ENCODE results near the gene FAM156B.
"Not testable (repeated sequence)": the region's sequence is repeated elsewhere in the genome, so short reads cannot be mapped to it uniquely, and the experiment has no call there.

The FAM156B gene

DNA sequence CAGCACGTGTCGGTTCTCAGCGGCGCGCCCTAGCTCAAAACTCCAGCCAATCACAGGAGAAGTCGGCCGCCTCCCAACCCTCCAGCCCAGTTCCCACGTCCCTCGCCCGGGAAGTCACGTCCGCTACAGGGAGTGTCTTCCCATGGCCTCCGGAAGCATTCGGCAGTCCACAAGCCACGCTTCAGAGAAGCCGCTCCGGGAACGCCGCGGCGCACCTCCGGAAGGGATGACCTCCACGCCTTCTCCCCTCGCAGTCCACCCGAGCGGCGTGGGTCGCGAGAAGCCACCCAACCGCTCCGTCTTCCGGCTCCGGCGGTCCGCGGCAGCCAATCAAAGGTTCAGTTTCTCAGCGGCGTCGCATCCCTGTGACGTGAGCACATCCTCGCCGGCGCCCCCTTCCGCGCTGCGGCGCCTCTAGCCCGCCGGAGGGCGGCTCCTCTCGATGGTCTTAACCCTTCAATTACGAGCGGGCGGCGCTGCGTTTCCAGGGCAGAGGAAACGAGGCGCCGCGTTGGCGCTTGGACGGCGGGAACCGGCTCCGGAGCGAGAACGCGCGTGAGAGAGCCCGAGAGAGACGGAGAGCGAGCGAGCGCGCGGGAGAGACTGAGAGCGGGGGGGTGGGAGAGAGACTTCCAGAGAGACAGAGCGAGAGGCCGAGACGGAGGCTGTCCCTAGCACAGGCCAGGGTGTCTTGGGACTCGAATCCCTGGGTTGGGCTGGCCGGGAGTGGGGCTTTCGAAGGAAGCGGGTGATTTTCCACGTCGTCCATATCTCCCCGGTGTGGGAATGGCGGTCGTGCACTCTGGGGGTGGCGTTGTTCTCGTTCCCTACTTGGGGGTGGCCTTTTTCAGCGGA, at the start of gene FAM156B:
TSS of gene FAM156B (plus strand) at position 476 of the 855 bp plus-strand sequence. CDS start 9,896 bp downstream, outside the sequence.
- not testable (repeated sequence) for FAIRE-seq

GRCh38 chrX:52852110-52852860, 44.8 kb upstream of the FAM156B start:
- no peak for FAIRE-seq

DNA sequence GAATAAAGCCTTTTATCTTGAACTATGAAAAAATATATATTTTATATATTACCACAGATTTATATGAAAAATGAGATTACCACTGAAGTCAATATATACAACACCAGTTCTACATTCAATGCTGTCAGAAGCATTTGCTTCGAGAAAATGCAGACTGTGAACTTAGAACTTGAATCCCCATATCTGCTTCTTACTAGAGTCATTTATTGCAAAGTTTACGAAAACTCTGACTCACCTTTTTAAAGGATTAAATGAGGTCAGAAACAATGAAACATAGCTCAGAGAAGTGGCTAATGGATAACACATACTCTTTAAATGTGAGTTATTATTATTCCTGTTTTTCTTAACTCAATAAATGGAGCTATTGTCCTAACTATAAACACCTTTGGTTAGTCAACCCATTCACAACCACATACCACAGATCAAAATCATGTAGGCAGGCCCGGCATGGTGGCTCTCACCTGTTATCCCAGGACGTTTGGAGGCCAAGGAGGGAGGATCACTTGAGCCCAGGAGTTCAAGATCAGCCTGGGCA, 40.1 kb upstream of the FAM156B start:
- not testable (repeated sequence) for FAIRE-seq

DNA sequence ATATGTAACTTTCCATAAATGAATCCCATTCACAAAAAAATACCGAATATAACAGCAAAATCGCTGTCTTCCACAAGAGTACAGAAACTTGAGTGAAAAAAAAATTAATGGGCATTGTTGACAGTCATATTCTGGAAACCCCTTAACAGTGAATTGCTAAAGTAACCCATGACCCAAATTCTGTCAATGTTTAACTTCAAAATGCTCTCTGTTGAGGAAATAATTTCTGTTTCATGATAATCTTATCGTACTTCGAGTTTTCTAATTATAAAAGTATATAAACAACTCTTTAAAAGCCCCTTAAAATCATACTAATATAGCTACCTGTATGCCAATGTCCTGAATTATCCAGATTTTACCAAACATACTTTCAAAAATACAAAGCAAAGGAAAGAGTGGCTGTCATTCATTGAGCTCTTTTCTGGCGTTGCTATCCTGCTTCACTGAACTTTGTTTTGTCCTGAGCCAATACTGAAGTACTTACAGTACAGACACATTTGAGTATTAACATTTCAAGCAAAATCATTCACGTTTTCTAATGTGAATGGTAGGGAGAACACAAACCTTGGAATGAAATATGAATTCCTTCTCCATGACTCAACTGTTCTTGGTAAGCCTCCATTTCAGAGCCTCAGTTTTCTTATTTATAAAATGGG, 31.7 kb upstream of the FAM156B start:
- FAIRE-seq: no peak

DNA sequence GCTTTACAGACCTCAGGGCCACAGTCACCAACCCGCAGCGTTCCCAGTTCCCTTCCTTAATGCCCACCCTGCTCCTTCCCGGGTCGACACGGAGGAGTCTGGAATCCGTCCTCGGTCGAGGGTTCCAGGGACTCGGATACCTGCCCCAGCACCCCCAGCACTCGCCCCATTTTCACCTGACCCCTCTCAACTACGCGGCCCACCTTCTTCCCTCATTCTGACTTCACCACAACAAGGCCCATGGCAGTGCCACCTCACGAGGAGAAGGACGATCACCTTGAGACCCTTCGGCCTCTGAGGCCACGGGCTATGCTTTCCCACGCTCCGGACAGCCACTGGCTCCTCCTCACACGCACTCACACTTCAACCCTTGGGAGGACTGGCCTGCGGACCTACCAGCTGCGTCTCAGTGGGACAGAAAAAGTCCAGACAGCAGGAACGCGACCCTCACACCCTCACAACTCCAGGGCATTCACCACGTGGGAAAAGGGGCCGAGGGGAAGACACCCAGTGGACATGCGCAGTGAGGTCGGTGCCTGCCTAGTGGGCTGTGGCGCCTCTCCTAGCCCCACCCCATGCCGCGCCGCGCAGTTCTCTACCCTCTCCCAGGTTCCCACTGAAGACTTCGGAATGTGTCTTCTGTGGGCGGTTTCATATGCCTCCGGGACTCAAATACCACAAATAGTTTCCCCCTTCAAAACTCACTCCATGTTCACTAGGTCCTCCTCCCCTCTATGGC, 29.4 kb upstream of the FAM156B start, which contains the start of gene XAGE3:
TSS of gene XAGE3 (minus strand) at position 474 of the 739 bp plus-strand sequence. CDS start 950 bp downstream, outside the sequence.
- FAIRE-seq: no peak

DNA sequence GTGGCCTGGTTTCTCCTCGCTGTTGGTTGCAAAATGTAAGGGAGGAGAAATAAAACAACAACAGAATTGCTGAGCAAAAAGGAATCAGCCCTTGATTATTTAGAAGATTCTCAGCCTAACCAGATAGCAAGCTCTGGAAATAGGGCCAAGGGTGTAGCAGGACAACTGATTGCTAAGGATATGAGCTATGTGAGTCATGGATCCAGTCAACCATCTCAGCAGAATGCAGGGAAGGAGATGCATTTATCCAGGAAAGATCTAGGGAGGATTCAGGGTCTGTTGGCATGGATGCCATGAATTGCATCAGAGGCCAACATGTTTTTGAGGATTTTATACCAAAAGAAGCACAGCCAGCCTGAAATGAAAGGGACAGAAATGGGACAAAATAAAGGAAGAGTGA, 27.1 kb upstream of the FAM156B start:
- FAIRE-seq: no peak

DNA sequence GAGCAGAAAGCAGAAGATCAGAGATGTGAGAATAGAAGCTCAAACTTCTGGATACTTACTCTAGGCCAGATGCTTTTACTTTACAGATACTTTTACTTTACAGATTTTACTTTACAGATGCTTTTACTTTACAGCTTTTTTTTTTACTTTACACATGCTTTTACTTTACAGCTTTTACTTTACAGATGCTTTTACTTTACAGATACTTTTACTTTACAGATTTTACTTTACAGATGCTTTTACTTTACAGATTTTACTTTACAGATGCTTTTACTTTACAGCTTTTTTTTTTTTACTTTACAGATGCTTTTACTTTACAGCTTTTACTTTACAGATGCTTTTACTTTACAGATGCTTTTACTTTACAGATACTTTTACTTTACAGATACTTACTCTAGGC, 23.3 kb upstream of the FAM156B start:
- not testable (repeated sequence) for FAIRE-seq

DNA sequence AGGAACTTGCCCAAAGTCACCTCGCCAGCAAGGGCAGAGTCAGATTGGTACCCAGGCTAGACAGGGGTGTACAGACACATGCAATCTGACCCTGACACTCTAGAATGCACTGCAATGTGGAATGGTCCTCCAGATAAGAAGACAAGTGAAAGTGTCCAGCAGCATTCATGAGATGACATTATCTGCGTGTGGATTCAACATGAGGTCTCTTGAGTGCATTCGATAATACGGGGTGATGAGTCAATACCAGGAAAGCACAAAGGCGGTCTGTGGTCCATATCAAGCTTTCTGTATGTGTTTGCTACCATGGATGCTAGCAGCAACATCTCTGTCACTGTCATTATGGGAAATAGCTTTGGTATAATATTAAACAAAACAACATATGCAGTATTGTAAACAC, 22.5 kb upstream of the FAM156B start:
- no peak for FAIRE-seq

- FAIRE-seq: not testable (repeated sequence)
Measured at GRCh38 chrX:52875436-52875835, 21.7 kb upstream of the FAM156B start.

DNA sequence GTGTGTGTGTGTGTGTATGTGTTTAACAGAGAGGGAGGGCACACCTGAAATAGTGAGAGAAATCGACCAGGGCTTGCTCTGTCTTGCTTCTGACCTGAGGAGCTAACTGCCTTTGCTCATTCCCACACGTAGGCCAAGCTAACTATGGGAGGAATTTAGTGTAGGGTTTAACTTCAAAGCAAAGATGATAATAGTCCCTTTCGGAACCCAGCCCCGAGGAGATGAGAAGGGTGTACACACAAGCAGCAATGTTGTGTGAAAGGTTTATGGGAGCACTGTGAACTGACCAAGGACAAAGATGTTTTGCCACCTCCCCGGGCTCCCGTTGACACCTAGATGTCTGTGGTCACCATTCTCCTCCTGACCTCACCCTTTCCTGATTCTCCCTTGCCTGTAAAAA, 20.7 kb upstream of the FAM156B start:
- FAIRE-seq: not testable (repeated sequence)

DNA sequence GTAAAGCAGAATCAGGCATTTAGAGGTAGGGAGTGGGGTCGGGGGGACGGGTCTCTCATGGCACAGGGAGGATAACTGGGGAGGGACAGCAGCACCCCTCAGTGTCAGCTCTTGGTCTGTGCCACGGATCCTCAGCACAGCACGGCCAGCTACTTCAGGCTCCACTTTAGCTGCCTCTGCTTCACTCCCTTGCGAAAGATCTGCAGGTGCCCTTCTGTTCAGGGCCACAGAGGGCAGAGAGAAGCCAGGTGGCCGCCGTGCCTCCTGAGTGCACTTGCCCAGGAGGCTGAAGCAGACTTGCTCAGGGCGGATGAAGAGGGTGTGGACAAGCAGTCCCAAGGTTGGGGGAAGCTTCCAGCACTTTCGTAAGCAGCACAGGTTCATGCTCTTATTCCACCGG, 9.7 kb upstream of the FAM156B start:
- not testable (repeated sequence) for FAIRE-seq

DNA sequence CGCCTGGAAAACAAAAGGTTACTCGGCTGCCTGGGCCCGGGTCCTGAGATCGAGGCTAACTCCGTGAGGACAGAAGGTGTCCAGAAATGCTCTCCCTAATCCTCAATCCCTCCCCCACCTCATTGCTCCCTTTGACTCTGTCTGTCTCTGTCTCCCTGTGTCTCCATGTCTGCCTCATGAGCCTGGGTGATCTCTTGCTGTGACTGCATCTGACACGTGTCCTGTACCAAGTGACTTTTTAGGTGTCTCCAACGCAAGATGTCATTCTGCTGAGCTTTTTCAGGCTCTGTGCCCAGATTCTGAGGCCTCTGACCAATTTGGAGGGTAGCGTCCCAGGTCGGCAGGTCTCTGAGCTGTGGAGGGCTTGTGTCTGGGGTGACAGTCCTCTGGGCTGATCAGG, 9.0 kb upstream of the FAM156B start:
- FAIRE-seq: not testable (repeated sequence)

- not testable (repeated sequence) for FAIRE-seq
Measured at GRCh38 chrX:52896438-52896837, 692 bp upstream of the FAM156B start.

- not testable (repeated sequence) for FAIRE-seq
Measured at GRCh38 chrX:52905531-52905930, 8.4 kb downstream of the FAM156B start.

- FAIRE-seq: not testable (repeated sequence)
Measured at GRCh38 chrX:52906072-52906471, 8.9 kb downstream of the FAM156B start.

DNA sequence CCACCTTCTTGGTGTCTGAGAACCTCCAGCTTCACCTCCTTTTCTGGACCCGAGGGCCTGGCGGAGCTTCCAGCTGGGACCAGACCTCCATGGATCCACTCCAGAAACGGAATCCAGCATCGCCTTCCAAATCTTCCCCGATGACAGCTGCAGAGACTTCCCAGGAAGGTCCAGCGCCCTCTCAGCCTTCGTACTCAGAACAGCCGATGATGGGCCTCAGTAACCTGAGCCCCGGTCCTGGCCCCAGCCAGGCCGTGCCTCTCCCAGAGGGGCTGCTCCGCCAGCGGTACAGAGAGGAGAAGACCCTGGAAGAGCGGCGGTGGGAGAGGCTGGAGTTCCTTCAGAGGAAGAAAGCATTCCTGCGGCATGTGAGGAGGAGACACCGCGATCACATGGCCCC, 10.0 kb downstream of the FAM156B start:
- FAIRE-seq: not testable (repeated sequence)

DNA sequence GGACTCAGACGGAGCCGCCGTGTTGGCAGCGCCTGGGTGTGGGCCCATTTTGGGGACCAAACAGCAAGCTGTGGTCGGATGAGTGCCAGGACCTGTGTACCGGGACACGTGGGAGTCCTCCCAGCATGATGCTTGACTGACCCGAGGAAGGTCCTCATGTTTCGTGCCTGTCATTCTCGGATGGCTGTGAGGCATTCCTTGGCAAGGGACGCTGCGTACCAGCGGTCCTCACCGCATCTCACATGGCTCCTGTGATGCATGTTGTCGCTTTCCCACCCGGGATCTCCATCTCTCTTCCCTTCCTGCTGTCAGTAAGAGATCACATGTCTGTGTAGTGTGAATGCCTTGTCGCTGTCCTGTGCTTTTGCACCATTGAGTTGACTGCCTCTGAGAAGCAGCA, 10.8 kb downstream of the FAM156B start:
- FAIRE-seq: not testable (repeated sequence)

- FAIRE-seq: not testable (repeated sequence)
Measured at GRCh38 chrX:52909313-52909969, 12.3 kb downstream of the FAM156B start.

DNA sequence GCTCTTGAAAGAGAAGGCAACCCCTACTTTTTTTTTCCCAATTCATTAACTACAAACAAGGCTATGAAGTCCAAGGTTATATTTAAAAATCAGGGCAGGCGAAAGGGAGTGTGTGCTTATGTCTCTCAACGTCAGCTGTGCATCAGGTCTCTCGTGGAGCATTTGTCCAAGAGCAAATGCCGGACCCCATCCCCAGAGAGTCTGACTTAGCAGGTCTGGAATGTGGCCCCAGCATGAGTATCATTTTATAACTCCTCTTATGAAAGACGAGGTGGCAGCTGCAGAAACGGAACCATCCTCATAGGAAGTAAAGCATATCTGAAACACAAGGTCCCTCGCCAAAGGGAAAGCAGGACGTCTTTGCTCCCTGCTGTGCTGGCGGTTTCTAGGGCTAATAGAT, 16.6 kb downstream of the FAM156B start:
- not testable (repeated sequence) for FAIRE-seq

DNA sequence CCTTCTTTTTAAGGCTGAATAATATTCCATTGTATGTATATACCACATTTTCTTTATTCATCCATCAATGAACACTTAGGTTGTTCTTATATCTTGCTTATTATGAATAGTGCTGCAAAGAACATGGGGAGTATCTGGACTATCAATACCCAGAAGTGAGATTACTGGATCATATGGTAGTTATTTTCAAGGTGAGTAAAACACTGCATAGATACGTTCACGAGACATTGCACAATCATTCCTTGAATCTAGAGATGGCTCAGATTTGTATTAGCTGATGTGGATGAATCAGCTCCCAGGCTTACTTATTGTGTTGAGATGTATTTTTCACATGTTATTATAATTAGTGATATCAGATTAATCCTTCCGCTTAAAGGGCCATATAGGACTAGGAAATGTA, 17.6 kb downstream of the FAM156B start:
- peak; percentile 95 for FAIRE-seq

DNA sequence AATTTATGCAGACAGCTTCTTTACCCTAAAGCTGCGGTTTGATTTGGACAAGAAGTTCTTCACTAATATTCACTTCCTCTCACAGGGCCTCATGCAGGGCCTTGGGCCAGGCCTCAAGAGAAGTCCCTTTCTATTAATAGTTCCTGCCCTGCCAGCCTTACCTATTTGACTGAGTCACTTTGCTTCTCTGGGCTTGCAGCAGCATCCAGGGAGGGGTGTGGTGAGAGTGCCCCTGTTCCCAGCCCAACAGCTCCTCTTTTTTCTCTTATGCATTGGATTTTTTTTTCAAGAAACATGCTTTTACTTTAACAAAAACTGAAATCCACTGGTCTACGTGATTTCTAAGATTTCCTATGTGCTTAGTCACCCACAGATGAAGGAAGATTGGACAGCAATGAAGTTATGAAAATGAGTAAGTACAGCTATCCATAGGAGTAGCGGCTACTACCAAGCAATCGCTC, 26.7 kb downstream of the FAM156B start:
- no peak for FAIRE-seq

Data from islet of Langerhans (tissue), 1 donor.